Ishikawa (cell line): ENCODE results near the gene HOMER2.

Experiments used
- CREB1 ChIP-seq: IDR thresholded peaks from 2 replicates; pipeline ENCODE4 v1.6.1; 2012; ENCODE audit warnings: low read depth
- EP300 ChIP-seq: IDR thresholded peaks from 2 replicates; pipeline ENCODE4 v1.6.1; 2012; ENCODE audit warnings: borderline replicate concordance
- FOXM1 ChIP-seq: IDR thresholded peaks from 2 replicates; pipeline ENCODE4 v1.6.1; 2012; ENCODE audit warnings: low read depth, borderline replicate concordance
- RAD21 ChIP-seq: IDR thresholded peaks from 2 replicates; pipeline ENCODE4 v1.6.1; 2012; ENCODE audit warnings: low read depth
- TAF1 ChIP-seq: IDR thresholded peaks from 2 replicates; pipeline ENCODE4 v1.6.1; 2012; ENCODE audit warnings: low read depth, mild to moderate bottlenecking
- ZBTB7A ChIP-seq: IDR thresholded peaks from 2 replicates; pipeline ENCODE4 v1.6.1; 2012; ENCODE audit warnings: low read depth
- TF ChIP-seq, protein P1 (sequence below): IDR thresholded peaks from 2 replicates; pipeline ENCODE4 v1.6.1; 2012
- TF ChIP-seq, protein P2 (sequence below): IDR thresholded peaks from 2 replicates; pipeline ENCODE4 v1.6.1; 2012; ENCODE audit warnings: low read depth, mild to moderate bottlenecking

DNA sequence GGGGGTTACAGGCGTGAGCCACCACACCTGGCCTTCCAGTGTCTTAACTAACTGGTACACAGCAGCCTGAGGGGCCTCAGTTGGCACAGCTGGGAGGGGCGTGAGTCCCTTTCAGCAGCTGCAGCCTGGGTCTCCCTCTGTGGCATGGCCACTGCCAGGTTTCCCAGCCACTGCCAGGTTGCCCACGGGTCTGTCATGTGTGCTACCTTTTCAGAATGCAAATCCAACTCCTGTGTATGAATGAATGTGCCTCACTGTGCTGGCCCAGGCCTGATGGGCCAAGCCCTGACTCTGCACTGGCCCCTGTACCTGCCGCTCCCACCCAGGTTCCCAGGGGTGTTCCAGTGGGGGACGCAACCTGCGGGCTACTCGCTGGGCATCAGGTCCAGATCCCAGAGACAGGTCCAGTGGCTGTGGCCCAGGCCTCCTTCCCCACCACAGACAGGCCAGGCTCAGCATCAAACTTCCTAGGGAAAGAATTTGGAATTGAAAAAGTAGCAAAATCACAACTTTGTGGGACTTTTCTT lies 117.1 kb downstream of the HOMER2 start:
- TF ChIP-seq, protein P1, sequence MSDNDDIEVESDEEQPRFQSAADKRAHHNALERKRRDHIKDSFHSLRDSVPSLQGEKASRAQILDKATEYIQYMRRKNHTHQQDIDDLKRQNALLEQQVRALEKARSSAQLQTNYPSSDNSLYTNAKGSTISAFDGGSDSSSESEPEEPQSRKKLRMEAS = no peak
- TF ChIP-seq TAF1 (no peak), FOXM1 (no peak), CREB1 (no peak), RAD21 (no peak), EP300 (no peak), ZBTB7A (no peak)
- TF ChIP-seq, protein P2, sequence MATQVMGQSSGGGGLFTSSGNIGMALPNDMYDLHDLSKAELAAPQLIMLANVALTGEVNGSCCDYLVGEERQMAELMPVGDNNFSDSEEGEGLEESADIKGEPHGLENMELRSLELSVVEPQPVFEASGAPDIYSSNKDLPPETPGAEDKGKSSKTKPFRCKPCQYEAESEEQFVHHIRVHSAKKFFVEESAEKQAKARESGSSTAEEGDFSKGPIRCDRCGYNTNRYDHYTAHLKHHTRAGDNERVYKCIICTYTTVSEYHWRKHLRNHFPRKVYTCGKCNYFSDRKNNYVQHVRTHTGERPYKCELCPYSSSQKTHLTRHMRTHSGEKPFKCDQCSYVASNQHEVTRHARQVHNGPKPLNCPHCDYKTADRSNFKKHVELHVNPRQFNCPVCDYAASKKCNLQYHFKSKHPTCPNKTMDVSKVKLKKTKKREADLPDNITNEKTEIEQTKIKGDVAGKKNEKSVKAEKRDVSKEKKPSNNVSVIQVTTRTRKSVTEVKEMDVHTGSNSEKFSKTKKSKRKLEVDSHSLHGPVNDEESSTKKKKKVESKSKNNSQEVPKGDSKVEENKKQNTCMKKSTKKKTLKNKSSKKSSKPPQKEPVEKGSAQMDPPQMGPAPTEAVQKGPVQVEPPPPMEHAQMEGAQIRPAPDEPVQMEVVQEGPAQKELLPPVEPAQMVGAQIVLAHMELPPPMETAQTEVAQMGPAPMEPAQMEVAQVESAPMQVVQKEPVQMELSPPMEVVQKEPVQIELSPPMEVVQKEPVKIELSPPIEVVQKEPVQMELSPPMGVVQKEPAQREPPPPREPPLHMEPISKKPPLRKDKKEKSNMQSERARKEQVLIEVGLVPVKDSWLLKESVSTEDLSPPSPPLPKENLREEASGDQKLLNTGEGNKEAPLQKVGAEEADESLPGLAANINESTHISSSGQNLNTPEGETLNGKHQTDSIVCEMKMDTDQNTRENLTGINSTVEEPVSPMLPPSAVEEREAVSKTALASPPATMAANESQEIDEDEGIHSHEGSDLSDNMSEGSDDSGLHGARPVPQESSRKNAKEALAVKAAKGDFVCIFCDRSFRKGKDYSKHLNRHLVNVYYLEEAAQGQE = no peak
